Stimulated activated CD8-positive, alpha-beta memory T cell treated with anti-CD3 and anti-CD28 coated beads, Interleukin-12 subunit alpha, Interleukin-12 subunit beta, amount 100 ng/mL, for 24 hours (primary cell): Measurements from ENCODE around the gene CUX1.
A peak's percentile ranks its signal among the peaks of the same experiment; 100 is the strongest.
"Not testable (repeated sequence)": the region's sequence is repeated elsewhere in the genome, so short reads cannot be mapped to it uniquely, and the experiment has no call there.

ENCODE experiments used
- DNase-seq: peaks from one replicate; pipeline ENCODE4 v3.0.0-alpha.2; 2020; ENCODE audit errors: extremely low read depth

Gene CUX1

GRCh38 chr7:101916041-101916800 lies 98.8 kb downstream of the CUX1 start:
- no peak for DNase-seq

- no peak for DNase-seq
Measured at GRCh38 chr7:101916876-101917275, 99.5 kb downstream of the CUX1 start.

GRCh38 chr7:101917566-101917965 lies 100.1 kb downstream of the CUX1 start:
- DNase-seq, result no peak

- DNase-seq, result no peak
Measured at GRCh38 chr7:101918426-101918825, 101.0 kb downstream of the CUX1 start.

GRCh38 chr7:101919363-101920115 lies 102.1 kb downstream of the CUX1 start:
- DNase-seq, result no peak

GRCh38 chr7:101921061-101921460 lies 103.6 kb downstream of the CUX1 start:
- no peak for DNase-seq

- DNase-seq, result not testable (repeated sequence)
Measured at GRCh38 chr7:101921546-101922489, 104.4 kb downstream of the CUX1 start.

- DNase-seq, result no peak
Measured at GRCh38 chr7:101922631-101923601, 105.5 kb downstream of the CUX1 start.

- DNase-seq, result no peak
Measured at GRCh38 chr7:101923602-101923985, 106.2 kb downstream of the CUX1 start.

- peak; percentile 1 for DNase-seq
Measured at GRCh38 chr7:101924171-101924570, 106.7 kb downstream of the CUX1 start.

GRCh38 chr7:101926265-101926664 lies 108.8 kb downstream of the CUX1 start:
- no peak for DNase-seq

GRCh38 chr7:101927389-101927788 lies 110.0 kb downstream of the CUX1 start:
- DNase-seq, result no peak

GRCh38 chr7:101927802-101928201 lies 110.4 kb downstream of the CUX1 start:
- no peak for DNase-seq

GRCh38 chr7:101929256-101929655 lies 111.8 kb downstream of the CUX1 start:
- no peak for DNase-seq

- not testable (repeated sequence) for DNase-seq
Measured at GRCh38 chr7:101929911-101930310, 112.5 kb downstream of the CUX1 start.

GRCh38 chr7:101932083-101932482 lies 114.7 kb downstream of the CUX1 start:
- no peak for DNase-seq

- no peak for DNase-seq
Measured at GRCh38 chr7:101933028-101933427, 115.6 kb downstream of the CUX1 start.

GRCh38 chr7:101933688-101934121 lies 116.3 kb downstream of the CUX1 start:
- DNase-seq, result no peak

GRCh38 chr7:101934618-101935017 lies 117.2 kb downstream of the CUX1 start:
- no peak for DNase-seq

GRCh38 chr7:101935521-101936141 lies 118.2 kb downstream of the CUX1 start:
- DNase-seq, result no peak
